GM23248 (cell line): ENCODE data around the gene RTP4. TPM values are rescaled to one million over a fixed set of nuclear protein-coding genes. Genes with fewer than 3 reads are reported as not detected.
A peak's percentile ranks its signal among the peaks of the same experiment; 100 is the strongest.

Experiments
- DNase-seq: peaks from one replicate; pipeline ENCODE4 v3.0.0-alpha.2; 2015
- H2AFZ ChIP-seq: fragments of 200-600 bp; sonication (generic); 2 replicates; pipeline ENCODE4 v1.6.1; 2016; ENCODE audit warnings: antibody characterized with exemption
- H3F3A ChIP-seq: fragments of 200-600 bp; sonication (generic); 2 replicates; pipeline ENCODE4 v1.6.1; 2016; ENCODE audit warnings: mild to moderate bottlenecking, antibody characterized with exemption, mixed run types; ENCODE audit not compliant: insufficient read depth
- H3K27ac ChIP-seq: fragments of 200-600 bp; sonication (generic); 2 replicates; pipeline ENCODE4 v1.5.1; 2016; ENCODE audit warnings: mild to moderate bottlenecking
- H3K27me3 ChIP-seq: fragments of 200-600 bp; sonication (generic); replicated peaks from 2 replicates; pipeline ENCODE4 v1.6.1; 2016; ENCODE audit warnings: mild to moderate bottlenecking; ENCODE audit not compliant: insufficient read depth
- H3K36me3 ChIP-seq: fragments of 200-600 bp; sonication (generic); 2 replicates; pipeline ENCODE4 v1.6.1; 2016; ENCODE audit warnings: low read depth, mild to moderate bottlenecking
- H3K4me1 ChIP-seq: fragments of 200-600 bp; sonication (generic); 2 replicates; pipeline ENCODE4 v1.6.1; 2016; ENCODE audit warnings: mild to moderate bottlenecking; ENCODE audit not compliant: insufficient read depth
- H3K4me2 ChIP-seq: fragments of 200-600 bp; sonication (generic); one replicate; pipeline ENCODE4 v1.6.1; 2016; ENCODE audit warnings: mild to moderate bottlenecking; ENCODE audit not compliant: unreplicated experiment
- H3K4me3 ChIP-seq: fragments of 200-600 bp; sonication (generic); 2 replicates; pipeline ENCODE4 v1.5.1; 2016; ENCODE audit warnings: mild to moderate bottlenecking
- H3K79me2 ChIP-seq: fragments of 200-600 bp; sonication (generic); 2 replicates; pipeline ENCODE4 v1.6.1; 2016; ENCODE audit warnings: mild to moderate bottlenecking; ENCODE audit not compliant: insufficient read depth
- H3K9ac ChIP-seq: fragments of 200-600 bp; sonication (generic); 2 replicates; pipeline ENCODE4 v1.6.1; 2016; ENCODE audit warnings: mild to moderate bottlenecking
- H3K9me2 ChIP-seq: fragments of 200-600 bp; sonication (generic); 2 replicates; pipeline ENCODE4 v1.6.1; 2016; ENCODE audit warnings: mixed run types, mild to moderate bottlenecking, moderate library complexity; ENCODE audit not compliant: insufficient read depth
- H3K9me3 ChIP-seq: fragments of 200-600 bp; sonication (generic); one replicate; pipeline ENCODE4 v1.6.1; 2017; ENCODE audit warnings: low read depth
- H4K20me1 ChIP-seq: fragments of 200-600 bp; sonication (generic); 2 replicates; pipeline ENCODE4 v1.6.0; 2016; ENCODE audit not compliant: insufficient read depth
- EZH2 ChIP-seq: fragments of 200-600 bp; sonication (generic); IDR thresholded peaks from 2 replicates; pipeline ENCODE4 v1.6.1; 2018; ENCODE audit warnings: antibody characterized with exemption, mild to moderate bottlenecking; ENCODE audit not compliant: insufficient read depth, poor library complexity, severe bottlenecking
- EZH2phosphoT487 ChIP-seq: fragments of 200-600 bp; sonication (generic); IDR thresholded peaks from 2 replicates; pipeline ENCODE4 v1.6.1; 2018; ENCODE audit warnings: antibody characterized with exemption, moderate library complexity, mild to moderate bottlenecking, low read depth; ENCODE audit not compliant: insufficient read depth
- WGBS, 2 experiments: methylation state at CpG; one replicate each; pipeline ENCODE4 v1.1.6; 2015 to 2017; ENCODE audit warnings: low lambda C conversion rate in 2 of 2, low coverage in 1 of 2; ENCODE audit errors: missing lambda C conversion rate in 2 of 2; 5-methylcytosine and 5-hydroxymethylcytosine counted together
- in situ Hi-C: fragments of 300-500 bp; cut with MboI; formaldehyde crosslinking; loops from 2 replicates; pipeline ENCODE4 v1.15.0; 2020
- polyA plus RNA-seq: library from polyadenylated mRNA; unstranded; fragments of >200 nt; fragmentation: Nextera tagmentation; extraction: Ambion mirVana; gene quantifications from 2 replicates; pipeline ENCODE4 v1.2.1, GENCODE V29; 2016
- total RNA-seq: library from RNA; depleted of rRNA; stranded (reverse); fragments of >200 nt; shearing (Covaris generic); gene quantifications from 2 replicates; pipeline ENCODE4 v1.2.3, GENCODE V29; 2014

RTP4 gene
- total and polyA plus RNA-seq, 2 experiments from 2014 or later: 0.19 to 1.4 TPM

- TF ChIP-seq EZH2: no peak
- no peak for TF ChIP-seq EZH2phosphoT487
- WGBS, 2 experiments: 58% methylated on average over 13 of the region's 13 CpGs
- Histone ChIP-seq H3F3A (no peaks in the 10 kb centered on the region), H3K4me1 (no peaks in the 10 kb centered on the region), H3K27me3 (no peaks in the 10 kb centered on the region), H3K79me2 (no peaks in the 10 kb centered on the region), H3K9ac (no peak overlapping the region), H2AFZ (no peak overlapping the region), H4K20me1 (no peaks in the 10 kb centered on the region), H3K4me3 (no peak overlapping the region), H3K9me2 (no peaks in the 10 kb centered on the region), H3K9me3 (no peaks in the 10 kb centered on the region), H3K27ac (no peak overlapping the region), H3K4me2 (no peak overlapping the region), H3K36me3 (no peaks in the 10 kb centered on the region)
- peak; percentile 10 for DNase-seq
- in situ Hi-C loops: no loop called here
Observed at GRCh38 chr3:187352581-187353575, 15.3 kb upstream of the RTP4 start.

DNA sequence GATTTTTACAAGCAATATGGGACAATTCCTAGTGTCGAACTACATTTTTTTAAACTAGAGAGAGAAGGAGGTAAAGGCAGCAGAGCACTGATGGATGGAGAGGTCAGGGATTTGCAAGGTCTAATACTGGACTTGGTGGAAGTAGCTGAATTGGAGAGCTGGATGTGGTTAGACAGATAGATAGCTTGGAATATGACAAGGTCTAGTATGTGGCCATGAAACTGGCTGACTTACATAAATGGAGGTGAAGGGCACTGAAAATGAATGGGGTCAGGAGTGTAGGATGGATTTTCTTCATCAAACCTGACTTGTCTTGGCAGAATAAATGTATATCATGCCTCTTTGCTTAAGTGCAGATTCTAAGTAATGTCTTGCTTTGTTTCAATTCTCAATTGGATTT lies 10.1 kb upstream of the RTP4 start:
- 67 to 77% methylated on average over 1 of the region's 1 CpG for WGBS, 2 experiments
- no peak overlapping the region for H2AFZ ChIP-seq

GRCh38 chr3:187359798-187360486 lies 8.2 kb upstream of the RTP4 start:
- no peak overlapping the region for H3K4me2 ChIP-seq
- H2AFZ ChIP-seq: no peak overlapping the region
- DNase-seq: no peak
- no peaks in the 10 kb centered on the region for H3K36me3 ChIP-seq
- in situ Hi-C loops: no loop called here
- H3F3A ChIP-seq: no peaks in the 10 kb centered on the region
- TF ChIP-seq EZH2phosphoT487: no peak
- no peak for TF ChIP-seq EZH2
- 68 to 69% methylated on average over 7 of the region's 7 CpGs for whole genome bisulfite sequencing, 2 experiments
- no peak overlapping the region for H3K9ac ChIP-seq
- no peaks in the 10 kb centered on the region for H3K79me2 ChIP-seq
- H3K4me3 ChIP-seq: no peak overlapping the region
- H3K9me3 ChIP-seq: no peaks in the 10 kb centered on the region
- H4K20me1 ChIP-seq: no peaks in the 10 kb centered on the region
- no peaks in the 10 kb centered on the region for H3K4me1 ChIP-seq
- no peaks in the 10 kb centered on the region for H3K9me2 ChIP-seq
- no peaks in the 10 kb centered on the region for H3K27me3 ChIP-seq
- no peak overlapping the region for H3K27ac ChIP-seq

More for the DNA sequence above, 10.1 kb upstream of the RTP4 start:
- no peaks in the 10 kb centered on the region for H3K9me2 ChIP-seq
- H3K9me3 ChIP-seq: no peaks in the 10 kb centered on the region
- H3K27ac ChIP-seq: no peak overlapping the region
- H3K4me1 ChIP-seq: no peaks in the 10 kb centered on the region
- H3F3A ChIP-seq: no peaks in the 10 kb centered on the region
- H3K36me3 ChIP-seq: no peaks in the 10 kb centered on the region
- H3K27me3 ChIP-seq: no peaks in the 10 kb centered on the region
- H4K20me1 ChIP-seq: no peaks in the 10 kb centered on the region
- H3K4me2 ChIP-seq: no peak overlapping the region
- TF ChIP-seq EZH2: no peak
- no peak for TF ChIP-seq EZH2phosphoT487
- H3K4me3 ChIP-seq: no peak overlapping the region
- in situ Hi-C loops: no loop called here
- H3K79me2 ChIP-seq: no peaks in the 10 kb centered on the region
- no peak overlapping the region for H3K9ac ChIP-seq
- DNase-seq: no peak

- no peak overlapping the region for H3K4me3 ChIP-seq
- no peak overlapping the region for H3K27ac ChIP-seq
- no peaks in the 10 kb centered on the region for H3K9me3 ChIP-seq
- peak; percentile 25 for DNase-seq
- in situ Hi-C loops: no loop called here
- H3K4me2 ChIP-seq: no peak overlapping the region
- TF ChIP-seq EZH2 (no peak), EZH2phosphoT487 (no peak)
- H3K4me1 ChIP-seq: no peaks in the 10 kb centered on the region
- no peaks in the 10 kb centered on the region for H3K27me3 ChIP-seq
- WGBS, 2 experiments: 19 to 26% methylated on average over 3 of the region's 3 CpGs
- no peaks in the 10 kb centered on the region for H3K36me3 ChIP-seq
- H3F3A ChIP-seq: no peaks in the 10 kb centered on the region
- no peak overlapping the region for H3K9ac ChIP-seq
- H2AFZ ChIP-seq: no peak overlapping the region
- no peaks in the 10 kb centered on the region for H3K79me2 ChIP-seq
- H3K9me2 ChIP-seq: no peaks in the 10 kb centered on the region
- H4K20me1 ChIP-seq: no peaks in the 10 kb centered on the region
Observed at GRCh38 chr3:187360596-187360995, 7.6 kb upstream of the RTP4 start.
